Epithelial cell of proximal tubule (primary cell): Measurements from ENCODE around the gene COL11A2. TPM values are rescaled to one million over a fixed set of nuclear protein-coding genes. Genes with fewer than 3 reads are reported as not detected.

Experiments used
- DNase-seq: peaks from one replicate; pipeline ENCODE4 v3.0.0-alpha.2; 2011; ENCODE audit warnings: low read depth
- H3K4me3 ChIP-seq: 2 replicates; pipeline ENCODE4 v1.5.1; 2011; ENCODE audit warnings: low read depth, mild to moderate bottlenecking, low read length
- CTCF ChIP-seq: conservative IDR thresholded peaks from 2 replicates; pipeline ENCODE4 v1.5.1; 2012; ENCODE audit warnings: low read depth, mild to moderate bottlenecking, low read length
- total RNA-seq: library from RNA; depleted of rRNA; stranded (reverse); fragments of >200 nt; gene quantifications from 2 replicates; pipeline ENCODE4 v1.2.3, GENCODE V29; 2015

The COL11A2 gene
- total RNA-seq, 1 donor from 2014 or later = 0.06 TPM

GRCh38 chr6:33170176-33171015 lies 21.9 kb downstream of the COL11A2 start:
- DNase-seq = no peak
- no peak overlapping the region for H3K4me3 ChIP-seq
- no peak for TF ChIP-seq CTCF

- no peak for DNase-seq
- no peak overlapping the region for H3K4me3 ChIP-seq
- TF ChIP-seq CTCF = no peak
These were observed 22.7 kb downstream of the COL11A2 start for GRCh38 chr6:33169291-33170175.

GRCh38 chr6:33168639-33169038 lies 23.6 kb downstream of the COL11A2 start:
- TF ChIP-seq CTCF = no peak
- no peak overlapping the region for H3K4me3 ChIP-seq
- DNase-seq = no peak

GRCh38 chr6:33168284-33168601 lies 24.0 kb downstream of the COL11A2 start:
- no peak for DNase-seq
- no peak overlapping the region for H3K4me3 ChIP-seq
- TF ChIP-seq CTCF = no peak

- no peak overlapping the region for H3K4me3 ChIP-seq
- DNase-seq = no peak
- TF ChIP-seq CTCF = no peak
These were observed 24.6 kb downstream of the COL11A2 start for GRCh38 chr6:33167374-33168283.

- DNase-seq = no peak
- TF ChIP-seq CTCF = no peak
- H3K4me3 ChIP-seq = no peak overlapping the region
These were observed 25.5 kb downstream of the COL11A2 start for GRCh38 chr6:33166811-33167210.
